ENCODE data around the gene STX11. TPM values are rescaled to one million over a fixed set of nuclear protein-coding genes. Genes with fewer than 3 reads are reported as not detected.

STX11 gene
- total RNA-seq, 1 experiment from 2014 or later = 0.24 TPM

DNA sequence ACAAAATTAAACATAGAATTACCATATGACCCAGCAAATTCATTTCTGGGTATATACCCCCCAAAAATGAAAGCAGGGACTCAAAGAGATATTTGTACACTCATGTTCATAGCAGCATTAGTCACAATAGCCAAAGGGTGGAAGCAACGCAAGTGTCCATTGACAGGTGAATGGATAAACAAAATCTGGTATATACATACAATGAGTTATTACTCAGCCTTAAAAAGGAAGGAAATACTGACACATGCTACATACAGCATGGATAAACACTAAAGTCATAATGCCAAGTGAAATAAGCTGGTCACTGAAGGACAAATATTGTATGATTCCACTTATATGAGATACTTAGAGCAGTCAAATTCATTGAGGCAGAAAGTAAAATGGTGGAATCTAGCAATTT lies 5.3 kb upstream of the STX11 start:
- DNase-seq = no peak
- CTCF ChIA-PET = no interaction called here
- Mint-ChIP-seq H3K27me3 (ENCODE audit: unreplicated experiment) (peaks cover 27% of the 10 kb centered on the region), H3K4me1 (ENCODE audit: low read depth, unreplicated experiment) (no peaks in the 10 kb centered on the region), H3K9me3 (ENCODE audit: low read depth, unreplicated experiment) (no peaks in the 10 kb centered on the region), H3K4me3 (ENCODE audit: low read depth, unreplicated experiment) (no peak overlapping the region), H3K27ac (ENCODE audit: unreplicated experiment) (no peak overlapping the region), H3K36me3 (ENCODE audit: insufficient read depth, unreplicated experiment) (peaks cover 5% of the 10 kb centered on the region)
- intact Hi-C loops (cut with micrococcal nuclease; ENCODE audit: unreplicated experiment) = no loop called here
- no TSS peak for BruUV-seq (replicated peaks)
- TF ChIP-seq, protein P1, sequence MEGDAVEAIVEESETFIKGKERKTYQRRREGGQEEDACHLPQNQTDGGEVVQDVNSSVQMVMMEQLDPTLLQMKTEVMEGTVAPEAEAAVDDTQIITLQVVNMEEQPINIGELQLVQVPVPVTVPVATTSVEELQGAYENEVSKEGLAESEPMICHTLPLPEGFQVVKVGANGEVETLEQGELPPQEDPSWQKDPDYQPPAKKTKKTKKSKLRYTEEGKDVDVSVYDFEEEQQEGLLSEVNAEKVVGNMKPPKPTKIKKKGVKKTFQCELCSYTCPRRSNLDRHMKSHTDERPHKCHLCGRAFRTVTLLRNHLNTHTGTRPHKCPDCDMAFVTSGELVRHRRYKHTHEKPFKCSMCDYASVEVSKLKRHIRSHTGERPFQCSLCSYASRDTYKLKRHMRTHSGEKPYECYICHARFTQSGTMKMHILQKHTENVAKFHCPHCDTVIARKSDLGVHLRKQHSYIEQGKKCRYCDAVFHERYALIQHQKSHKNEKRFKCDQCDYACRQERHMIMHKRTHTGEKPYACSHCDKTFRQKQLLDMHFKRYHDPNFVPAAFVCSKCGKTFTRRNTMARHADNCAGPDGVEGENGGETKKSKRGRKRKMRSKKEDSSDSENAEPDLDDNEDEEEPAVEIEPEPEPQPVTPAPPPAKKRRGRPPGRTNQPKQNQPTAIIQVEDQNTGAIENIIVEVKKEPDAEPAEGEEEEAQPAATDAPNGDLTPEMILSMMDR (IDR thresholded peaks at IDR 0.05; ENCODE audit: unreplicated experiment) = no peak

DNA sequence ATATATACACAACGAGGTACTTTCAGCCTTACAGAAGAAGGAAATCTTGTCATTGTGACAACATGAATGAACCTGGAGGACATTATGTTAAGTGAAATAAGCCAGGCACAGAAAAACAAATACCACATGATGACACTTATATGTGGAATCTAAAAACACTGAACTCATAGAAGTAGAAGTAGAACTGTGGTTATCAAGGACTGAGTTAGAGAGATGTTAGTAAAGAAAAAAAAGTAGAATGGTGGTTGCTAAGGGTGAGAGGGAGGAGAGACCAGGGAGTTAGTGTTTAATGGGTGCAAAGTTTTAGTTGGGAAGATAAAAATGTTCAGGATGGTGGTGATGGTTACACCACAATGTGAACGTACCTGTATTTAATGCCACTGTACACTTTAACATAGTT lies 4.8 kb upstream of the STX11 start:
- Mint-ChIP-seq H3K27me3 (ENCODE audit: unreplicated experiment) (peaks cover 27% of the 10 kb centered on the region), H3K27ac (ENCODE audit: unreplicated experiment) (no peak overlapping the region), H3K36me3 (ENCODE audit: insufficient read depth, unreplicated experiment) (peaks cover 6% of the 10 kb centered on the region), H3K4me1 (ENCODE audit: low read depth, unreplicated experiment) (no peaks in the 10 kb centered on the region), H3K4me3 (ENCODE audit: low read depth, unreplicated experiment) (no peak overlapping the region), H3K9me3 (ENCODE audit: low read depth, unreplicated experiment) (no peaks in the 10 kb centered on the region)
- no peak for DNase-seq
- CTCF ChIA-PET = no interaction called here
- TF ChIP-seq, protein P1 (IDR thresholded peaks at IDR 0.05; ENCODE audit: unreplicated experiment) = no peak
- intact Hi-C loops (cut with micrococcal nuclease; ENCODE audit: unreplicated experiment) = no loop called here
- BruUV-seq (replicated peaks) = no TSS peak

DNA sequence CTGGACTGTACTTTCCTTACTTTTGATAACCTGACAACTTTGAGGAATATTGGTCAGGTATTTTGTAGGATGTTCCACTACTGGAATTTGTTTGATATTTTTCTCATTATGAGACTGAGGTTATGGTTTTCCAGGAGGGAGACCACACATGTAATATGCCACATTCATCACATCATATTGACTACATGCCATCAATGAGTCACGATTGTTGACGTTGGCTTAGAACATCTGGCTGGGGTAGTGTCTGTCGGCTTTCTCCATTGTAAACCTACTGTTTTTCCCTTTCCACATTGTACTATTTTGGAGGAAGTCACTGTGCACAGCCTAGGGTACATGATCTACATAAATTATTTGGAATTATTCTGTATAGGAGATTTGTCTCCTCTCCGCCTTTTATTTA lies 1.4 kb upstream of the STX11 start:
- Mint-ChIP-seq H3K36me3 (ENCODE audit: insufficient read depth, unreplicated experiment) (peaks cover 6% of the 10 kb centered on the region), H3K27ac (ENCODE audit: unreplicated experiment) (no peak overlapping the region), H3K4me3 (ENCODE audit: low read depth, unreplicated experiment) (no peak overlapping the region), H3K4me1 (ENCODE audit: low read depth, unreplicated experiment) (peaks cover 7% of the 10 kb centered on the region), H3K9me3 (ENCODE audit: low read depth, unreplicated experiment) (no peaks in the 10 kb centered on the region), H3K27me3 (ENCODE audit: unreplicated experiment) (peaks cover 27% of the 10 kb centered on the region)
- intact Hi-C loops (cut with micrococcal nuclease; ENCODE audit: unreplicated experiment) = no loop called here
- TF ChIP-seq, protein P1 (IDR thresholded peaks at IDR 0.05; ENCODE audit: unreplicated experiment) = no peak
- no TSS peak for BruUV-seq (replicated peaks)
- no peak for DNase-seq
- CTCF ChIA-PET = no interaction called here

DNA sequence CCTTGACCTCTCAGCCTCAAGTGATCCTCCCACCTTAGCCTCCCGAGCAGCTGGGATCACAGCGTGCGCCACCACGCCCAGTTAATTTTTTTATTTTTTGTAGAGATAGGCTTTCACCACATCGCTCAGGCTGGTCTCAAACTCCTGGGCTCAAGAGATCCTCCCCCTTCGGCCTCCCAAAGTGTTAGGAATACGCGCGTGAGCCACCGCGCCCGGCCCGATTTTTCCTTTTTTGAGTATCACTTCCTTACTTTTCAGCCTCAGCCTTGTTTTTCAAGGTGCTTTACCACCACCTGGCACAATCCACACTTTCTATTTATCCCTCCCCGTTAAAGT lies 791 bp upstream of the STX11 start:
- TF ChIP-seq, protein P1 (IDR thresholded peaks at IDR 0.05; ENCODE audit: unreplicated experiment) = no peak
- no TSS peak for BruUV-seq (replicated peaks)
- peaks cover 6% of the 10 kb centered on the region for H3K36me3 Mint-ChIP-seq (ENCODE audit: insufficient read depth, unreplicated experiment)
- H3K9me3 Mint-ChIP-seq (ENCODE audit: low read depth, unreplicated experiment) = no peaks in the 10 kb centered on the region
- peak overlapping the region; percentile 90 for H3K4me3 Mint-ChIP-seq (ENCODE audit: low read depth, unreplicated experiment)
- peaks cover 7% of the 10 kb centered on the region for H3K4me1 Mint-ChIP-seq (ENCODE audit: low read depth, unreplicated experiment)
- H3K27ac Mint-ChIP-seq (ENCODE audit: unreplicated experiment) = no peak overlapping the region
- CTCF ChIA-PET = no interaction called here
- no peak for DNase-seq
- intact Hi-C loops (cut with micrococcal nuclease; ENCODE audit: unreplicated experiment) = no loop called here
- H3K27me3 Mint-ChIP-seq (ENCODE audit: unreplicated experiment) = peaks cover 27% of the 10 kb centered on the region

All from Calu3 (cell line).